GM21360 (cell line): ENCODE data around the gene MEGF11.
A peak's percentile ranks its signal among the peaks of the same experiment; 100 is the strongest.
"Not testable (repeated sequence)": the region's sequence is repeated elsewhere in the genome, so short reads cannot be mapped to it uniquely, and the experiment has no call there.

Experiments used
- ATAC-seq: cut with Tn5 transposase; IDR thresholded peaks from one replicate; pipeline ENCODE4 v1.9.1; 2021; ENCODE audit warnings: mild to moderate bottlenecking, moderate library complexity; ENCODE audit not compliant: unreplicated experiment

The MEGF11 gene

DNA sequence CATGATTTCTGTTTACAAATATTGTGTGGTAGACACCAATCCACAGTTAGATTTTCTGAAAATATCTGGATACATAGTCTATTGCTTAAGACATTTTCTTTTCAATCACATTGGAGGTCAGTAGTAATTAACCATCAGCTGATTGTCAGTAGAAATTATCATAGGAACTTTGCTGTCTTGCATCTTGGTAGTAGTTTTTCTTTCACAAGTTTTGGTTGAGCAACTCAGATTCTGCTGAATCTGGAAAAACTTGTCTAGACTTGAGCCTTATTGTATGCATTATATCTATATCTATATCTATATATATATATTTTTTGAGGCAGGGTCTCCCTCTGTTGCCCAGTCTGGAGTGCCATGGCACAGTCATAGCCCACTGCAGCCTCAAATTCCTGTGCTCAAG, 380.3 kb downstream of the MEGF11 start:
- no peak for ATAC-seq

DNA sequence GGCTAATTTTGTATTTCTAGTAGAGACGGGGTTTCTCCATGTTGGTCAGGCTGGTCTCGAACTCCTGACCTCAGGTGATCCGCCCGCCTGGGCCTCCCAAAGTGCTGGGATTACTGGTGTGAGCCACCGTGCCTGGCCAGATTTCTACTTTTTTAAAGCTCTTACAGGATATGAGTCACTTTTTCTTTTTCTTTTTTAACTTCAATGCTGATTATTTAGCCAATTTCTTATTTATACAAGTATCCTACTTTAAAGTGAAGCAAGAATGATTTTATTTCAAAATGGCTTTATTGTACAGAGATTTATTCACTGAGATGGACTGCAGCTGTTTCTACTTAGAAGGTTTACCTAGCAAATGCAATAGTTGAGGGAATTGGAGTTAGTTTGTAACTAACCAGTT, 381.0 kb downstream of the MEGF11 start:
- ATAC-seq = not testable (repeated sequence)

DNA sequence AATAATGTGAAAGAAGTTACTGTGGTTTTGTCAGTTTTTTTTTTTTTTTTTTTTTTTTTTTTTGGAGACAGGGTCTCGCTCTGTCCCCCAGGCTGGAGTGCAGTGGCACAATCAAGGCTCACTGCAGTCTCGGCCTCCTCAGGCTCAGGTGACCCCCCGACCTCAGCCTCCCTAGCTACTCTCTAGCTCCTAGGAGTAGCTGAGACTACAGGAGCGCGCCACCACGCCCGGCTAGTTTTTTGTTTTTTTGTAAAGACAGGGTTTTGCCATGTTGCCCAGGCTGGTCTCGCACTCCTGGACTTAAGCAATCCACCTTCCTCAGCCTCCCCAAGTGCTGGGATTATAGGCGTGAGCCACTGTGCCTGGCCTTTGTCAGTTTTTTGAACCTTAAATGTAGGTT, 381.7 kb downstream of the MEGF11 start:
- not testable (repeated sequence) for ATAC-seq

DNA sequence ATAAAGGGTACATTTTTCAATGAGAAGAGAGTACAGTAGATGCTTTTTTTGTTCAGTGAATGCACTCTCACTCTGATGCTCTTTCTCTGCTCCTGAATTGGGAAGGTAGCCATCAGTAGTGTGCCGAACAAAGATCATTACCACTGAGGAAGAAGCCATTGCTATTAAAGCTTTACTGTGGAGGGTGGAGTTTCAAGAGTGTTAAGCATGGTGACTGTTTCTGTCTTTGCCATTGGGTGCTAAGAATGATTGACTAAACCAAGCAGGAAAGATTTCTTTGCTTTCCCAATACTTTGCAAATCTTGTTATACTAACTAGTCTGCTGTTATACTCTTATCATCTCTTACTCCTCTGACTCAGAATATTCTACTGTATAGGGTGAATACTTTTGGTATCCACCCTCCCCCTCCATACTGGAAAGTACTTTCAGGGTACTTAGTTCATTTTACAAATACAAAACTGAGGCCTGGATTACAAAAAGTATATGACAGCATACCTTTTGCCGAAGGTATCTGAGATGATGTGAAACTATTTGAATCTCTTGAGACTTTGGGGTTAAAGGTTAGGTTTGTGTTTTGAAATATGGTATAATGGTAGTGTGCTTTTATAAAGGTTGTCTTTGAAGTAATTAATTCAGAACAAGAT, 382.5 kb downstream of the MEGF11 start:
- ATAC-seq = no peak

DNA sequence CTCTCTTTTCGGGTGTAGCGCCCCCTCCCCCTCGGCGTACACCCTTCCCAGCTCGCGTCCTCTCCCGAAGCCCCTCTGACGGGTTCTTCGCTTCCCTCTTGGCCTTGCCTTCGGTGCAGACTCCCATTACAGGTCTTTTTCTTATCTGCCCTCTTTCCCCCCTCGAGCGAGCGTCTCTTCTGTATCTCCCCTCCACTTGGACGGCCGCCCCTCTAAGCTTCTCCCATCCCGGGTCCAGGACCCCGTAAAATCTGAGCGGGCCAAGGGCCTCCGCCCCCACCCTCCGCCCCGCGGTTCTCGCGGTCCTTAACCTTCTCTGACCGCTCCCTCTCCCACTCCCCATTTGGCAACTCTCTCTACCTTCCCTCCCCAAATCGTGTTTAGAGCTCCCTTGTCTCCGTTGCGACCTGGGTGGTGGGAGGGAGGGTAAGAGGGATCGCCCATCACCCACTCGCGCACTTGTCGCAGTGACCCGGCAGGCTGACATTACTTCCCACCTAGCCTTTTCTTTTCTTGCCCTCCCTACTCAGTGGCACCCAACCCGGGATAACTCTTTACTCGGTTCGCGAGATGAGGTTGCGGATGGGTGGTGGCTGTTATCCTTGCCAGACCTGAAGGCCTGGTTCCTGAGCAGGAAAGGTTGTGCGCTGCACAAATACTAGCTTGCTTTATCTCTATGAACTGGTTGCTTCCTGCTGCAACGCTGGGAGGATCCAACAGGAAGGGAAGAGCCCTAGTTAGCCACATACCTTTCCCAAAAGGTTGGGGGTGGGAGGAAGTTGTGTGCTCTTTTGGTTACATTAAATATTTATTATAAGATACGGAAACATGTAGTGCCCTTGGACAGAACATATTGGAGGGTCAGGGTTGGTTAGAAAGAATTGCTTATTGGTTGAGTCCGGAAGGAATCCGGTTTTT, 383.3 kb downstream of the MEGF11 start:
- no peak for ATAC-seq

DNA sequence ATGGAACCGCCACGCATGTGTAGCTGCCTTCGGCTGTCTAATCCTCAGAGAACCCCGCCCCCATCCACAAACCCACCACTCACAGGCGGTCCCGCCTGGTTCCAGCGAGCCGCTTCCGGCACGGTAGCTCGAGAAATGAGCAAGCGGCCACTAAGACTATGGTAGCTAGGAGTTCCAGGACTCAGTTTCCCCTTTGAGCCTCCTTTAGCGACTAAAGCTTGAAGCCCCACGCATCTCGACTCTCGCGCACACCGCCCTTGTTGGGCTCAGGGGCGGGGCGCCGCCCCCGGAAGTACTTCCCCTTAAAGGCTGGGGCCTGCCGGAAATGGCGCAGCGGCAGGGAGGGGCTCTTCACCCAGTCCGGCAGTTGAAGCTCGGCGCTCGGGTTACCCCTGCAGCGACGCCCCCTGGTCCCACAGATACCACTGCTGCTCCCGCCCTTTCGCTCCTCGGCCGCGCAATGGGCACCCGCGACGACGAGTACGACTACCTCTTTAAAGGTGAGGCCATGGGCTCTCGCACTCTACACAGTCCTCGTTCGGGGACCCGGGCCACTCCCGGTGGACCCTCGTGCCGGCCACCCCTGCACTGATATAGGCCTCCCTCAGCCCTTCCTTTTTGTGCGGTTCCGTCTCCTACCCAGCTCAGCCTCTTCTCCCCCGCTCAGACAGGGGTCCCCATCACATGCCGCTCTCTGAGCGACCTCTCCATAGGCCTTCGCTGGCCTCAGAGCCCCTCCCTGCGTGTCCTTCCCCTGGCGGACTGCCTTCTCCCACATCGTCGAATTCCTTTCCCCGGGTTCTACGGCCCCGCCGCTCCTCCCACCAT, 384.2 kb downstream of the MEGF11 start, which contains the start of gene RAB11A:
Gene RAB11A (plus strand): TSS at position 366 of the 828 bp plus-strand sequence. CDS start 95 bp downstream, at position 461.
- ATAC-seq = peak; percentile 83

DNA sequence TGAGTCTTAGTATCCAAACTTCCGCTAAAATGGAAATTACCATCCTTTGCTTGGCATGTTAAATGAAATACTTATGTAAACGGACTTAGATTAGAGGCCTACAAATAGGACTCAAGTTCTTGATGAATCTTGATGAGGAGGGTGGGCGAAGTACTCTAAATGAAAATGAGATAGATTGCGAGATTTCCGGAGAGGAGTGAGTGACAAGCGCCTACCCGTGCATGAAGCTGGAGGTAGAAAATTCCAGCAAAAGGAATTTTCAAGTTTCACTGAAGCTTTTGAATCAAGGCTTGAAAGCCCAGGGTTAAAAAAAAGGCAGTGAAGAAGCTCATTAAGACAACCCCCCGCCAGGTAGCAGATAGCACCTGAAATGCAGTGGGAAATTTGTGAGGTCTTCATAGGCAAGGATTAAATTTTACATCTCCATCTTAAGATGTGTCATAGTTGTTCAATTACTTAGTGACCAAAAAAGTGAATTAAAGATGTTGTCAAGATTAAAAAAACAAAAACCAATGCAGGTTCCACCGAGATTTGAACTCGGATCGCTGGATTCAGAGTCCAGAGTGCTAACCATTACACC, 384.9 kb downstream of the MEGF11 start:
- ATAC-seq = no peak

DNA sequence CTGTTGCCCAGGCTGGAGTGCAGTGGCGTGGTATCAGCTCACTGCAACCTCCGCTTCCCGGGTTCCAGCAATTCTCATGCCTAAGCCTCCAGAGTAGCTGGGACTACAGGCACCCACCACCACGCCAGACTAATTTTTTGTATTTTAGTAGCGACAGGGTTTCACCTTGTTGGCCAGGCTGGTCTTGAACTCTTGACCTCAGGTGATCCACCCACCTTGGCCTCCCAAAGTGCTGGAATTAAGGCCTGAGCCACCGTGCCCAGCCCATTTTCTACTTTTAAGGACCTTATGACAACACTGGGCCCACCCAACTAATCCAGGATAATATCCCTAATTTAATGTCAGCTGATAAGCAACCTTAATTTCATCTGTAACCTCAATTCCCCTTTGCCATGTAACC, 385.6 kb downstream of the MEGF11 start:
- not testable (repeated sequence) for ATAC-seq

DNA sequence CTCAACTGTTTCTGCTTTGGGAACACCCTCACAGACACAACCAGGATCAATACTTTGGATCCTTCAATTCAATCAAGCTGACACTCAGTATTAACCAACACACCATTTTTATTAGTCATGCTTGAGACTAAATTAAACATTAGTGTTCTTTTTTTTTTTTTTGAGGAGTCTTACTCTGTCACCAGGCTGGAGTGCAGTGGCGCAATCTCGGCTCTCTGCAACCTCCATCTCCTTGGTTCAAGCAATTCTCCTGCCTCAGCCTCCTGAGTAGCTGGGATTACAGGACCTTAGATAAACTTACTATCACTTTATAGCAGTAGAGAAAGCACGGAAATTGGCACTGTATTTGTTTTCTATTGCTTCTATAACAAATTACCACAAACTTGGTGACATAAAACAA, 386.3 kb downstream of the MEGF11 start:
- ATAC-seq = no peak

DNA sequence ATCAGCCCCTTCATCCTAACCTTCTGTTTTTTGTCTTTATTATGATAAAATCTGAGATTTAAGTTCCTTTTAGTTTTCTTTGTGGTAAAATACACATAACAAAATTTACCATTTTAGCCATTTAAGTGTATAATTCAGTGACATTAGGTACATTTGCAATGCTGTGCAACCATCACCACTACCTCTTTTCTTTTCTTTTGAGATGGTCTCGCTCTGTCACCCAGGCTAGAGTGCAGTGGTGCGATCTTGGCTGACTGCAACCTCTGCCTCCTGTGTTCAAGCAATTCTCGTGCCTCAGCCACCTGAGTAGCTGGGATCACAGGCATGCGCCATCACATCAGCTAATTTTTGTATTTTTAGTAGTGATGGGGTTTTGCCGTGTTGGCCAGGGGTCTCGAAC, 390.4 kb downstream of the MEGF11 start:
- ATAC-seq = no peak

DNA sequence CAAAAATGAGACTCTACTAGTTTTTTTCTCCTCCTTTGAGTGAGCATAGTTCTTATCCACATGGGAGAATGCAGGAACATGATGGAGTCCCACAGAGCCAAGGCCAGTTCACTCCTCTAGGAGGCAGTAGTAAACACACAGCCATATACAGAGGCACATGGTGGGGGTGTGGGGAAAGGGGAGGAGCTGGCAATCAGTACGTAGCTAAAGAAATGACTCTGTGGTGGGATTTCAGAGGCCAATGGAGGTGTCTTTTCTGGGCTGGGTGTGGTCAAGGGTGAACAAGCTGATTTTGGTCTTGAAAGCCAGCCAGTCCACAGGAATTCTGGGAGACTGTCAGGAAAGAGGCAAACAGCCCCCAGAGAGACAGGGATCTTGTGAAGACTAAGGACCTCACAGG, 390.9 kb downstream of the MEGF11 start:
- ATAC-seq = peak; percentile 63

DNA sequence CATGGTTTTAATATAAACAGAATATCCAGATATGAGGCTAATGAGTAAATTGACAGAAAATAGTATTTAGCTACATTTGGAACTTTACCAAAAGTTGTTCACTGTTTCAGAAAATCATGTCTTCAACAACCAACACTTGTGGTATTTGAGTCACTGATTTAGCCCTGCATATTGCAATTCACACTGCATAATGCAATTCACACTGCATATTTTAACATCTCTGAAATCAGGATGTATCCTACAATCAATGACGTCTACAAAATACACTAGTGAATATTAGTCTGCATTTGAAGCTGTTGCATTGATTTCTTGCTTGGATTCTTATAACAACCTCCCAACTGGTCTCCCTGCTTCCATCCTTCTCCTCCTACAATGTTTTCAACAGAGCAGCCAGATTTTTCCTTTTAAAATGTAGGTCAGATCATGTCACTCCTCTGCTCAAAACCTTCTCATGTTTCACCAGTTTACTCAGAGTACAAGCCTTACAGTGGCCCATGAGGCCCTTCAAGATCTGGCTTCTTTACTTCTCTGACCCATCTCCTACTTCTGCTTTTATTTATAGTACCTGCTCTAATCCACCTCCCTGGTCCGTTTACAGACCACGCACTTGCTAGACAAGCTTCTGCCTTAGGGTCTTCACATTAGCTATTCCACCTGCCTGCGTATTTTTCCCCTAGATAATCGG, 395.7 kb downstream of the MEGF11 start:
- ATAC-seq = no peak

DNA sequence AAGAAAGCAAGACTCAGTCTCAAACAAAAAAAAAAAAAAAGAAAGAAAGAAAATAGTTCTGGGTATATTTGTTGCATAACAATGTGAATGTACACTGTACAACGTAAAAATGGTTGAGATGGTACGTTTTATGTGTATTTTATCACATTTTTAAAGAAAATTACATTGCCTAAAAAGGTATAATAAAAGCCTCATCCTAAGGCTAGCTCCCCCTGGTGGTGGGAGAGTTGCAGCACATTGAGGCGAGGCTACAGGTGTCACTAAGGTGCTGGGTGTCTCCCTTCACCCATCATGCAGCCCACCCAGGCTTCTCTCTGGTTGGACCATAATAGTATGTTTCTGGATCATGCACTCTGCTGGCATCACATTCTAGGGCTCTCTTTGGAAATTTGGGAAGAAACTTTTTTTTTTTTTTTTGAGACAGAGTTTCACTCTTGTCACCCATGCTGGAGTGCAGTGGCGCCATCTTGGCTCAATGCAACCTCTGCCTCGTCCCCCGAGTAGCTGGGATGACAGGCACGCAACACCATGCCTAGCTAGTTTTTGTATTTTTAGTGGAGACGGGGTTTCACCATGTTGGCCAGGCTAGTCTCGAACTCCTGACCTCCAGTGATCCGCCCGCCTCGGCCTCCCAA, 396.6 kb downstream of the MEGF11 start:
- no peak for ATAC-seq

DNA sequence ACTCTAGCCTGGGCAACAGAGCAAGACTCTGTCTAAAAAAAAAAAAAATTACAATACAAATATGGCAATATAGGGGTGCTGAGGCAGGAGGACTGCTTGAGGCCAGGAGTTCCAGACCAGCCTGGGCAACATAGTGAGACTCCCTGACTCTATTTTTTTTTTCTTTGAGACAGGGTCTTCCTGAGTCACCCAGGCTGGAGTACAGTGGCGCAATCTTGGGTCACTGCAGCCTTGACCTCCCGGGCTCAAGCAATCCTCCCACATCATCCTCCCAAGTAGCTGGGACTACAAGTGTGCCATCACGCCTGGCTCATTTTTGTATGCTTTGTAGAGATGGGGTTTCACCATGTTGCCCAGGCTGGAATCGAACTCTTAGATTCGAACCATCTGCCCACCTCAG, 401.6 kb downstream of the MEGF11 start:
- ATAC-seq = no peak

DNA sequence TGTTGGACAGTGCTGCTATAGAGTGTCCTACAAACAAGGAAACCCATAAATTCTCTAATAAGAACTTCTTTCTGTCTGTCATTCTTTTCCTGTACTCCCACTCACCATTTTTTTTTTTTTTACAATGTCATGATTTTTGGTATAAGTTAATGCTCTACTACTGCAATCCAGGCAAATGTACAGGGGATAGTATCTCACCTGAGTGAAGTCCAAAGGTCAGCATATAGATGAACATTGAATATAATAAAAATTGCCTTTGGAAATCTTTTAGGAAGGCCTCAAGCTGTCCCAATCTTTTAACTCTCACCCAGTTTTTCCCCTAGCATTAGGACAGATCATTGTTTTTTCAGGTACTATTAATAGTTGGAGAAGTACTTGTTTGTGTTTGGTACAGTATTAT, 405.6 kb downstream of the MEGF11 start:
- no peak for ATAC-seq

DNA sequence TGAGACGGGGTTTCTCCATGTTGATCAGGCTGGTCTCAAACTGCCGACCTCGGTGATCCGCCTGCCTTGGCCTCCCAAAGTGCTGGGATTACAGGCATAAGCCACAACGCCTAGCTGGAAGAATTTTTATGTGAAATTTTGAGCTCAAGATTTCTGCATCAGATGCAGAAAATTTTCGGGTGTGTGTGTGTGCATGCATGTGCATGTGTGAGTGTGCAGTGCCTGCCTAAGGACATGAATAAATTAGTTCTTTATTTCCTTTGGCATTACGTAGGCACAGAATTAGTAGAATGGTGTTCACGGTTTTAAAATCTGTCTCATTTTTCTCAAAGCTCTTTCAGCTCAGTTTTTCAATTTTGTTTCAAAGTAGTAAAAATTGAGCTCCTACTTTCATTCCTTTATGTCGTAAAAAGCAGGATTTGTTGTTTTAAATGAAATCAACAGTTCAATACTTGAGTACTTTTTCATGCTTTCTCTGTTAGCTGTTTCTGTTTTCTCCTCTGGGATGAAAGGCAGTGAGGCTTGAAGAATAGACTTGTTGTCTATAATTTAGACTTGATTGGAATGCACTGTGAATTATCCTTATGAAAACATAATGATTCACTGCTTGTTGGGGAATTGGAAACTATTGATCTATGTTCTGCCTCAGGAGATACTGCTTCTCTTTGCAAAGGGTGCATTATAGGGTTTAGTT, 407.6 kb downstream of the MEGF11 start:
- no peak for ATAC-seq
